GM12865 (cell line): ENCODE measurements around the gene PTPRM.

Source experiments
- DNase-seq: peaks from one replicate; pipeline ENCODE4 v3.0.0; 2010; ENCODE audit warnings: low read depth
- H3K4me3 ChIP-seq: 2 replicates; pipeline ENCODE4 v1.5.1; 2011; ENCODE audit warnings: mild to moderate bottlenecking, low read depth, low read length, control low read depth
- TF ChIP-seq, protein P1 (sequence below): IDR thresholded peaks from 2 replicates; pipeline ENCODE4 v1.5.1; 2011; ENCODE audit warnings: low read length, control low read depth, low read depth, inconsistent platforms; ENCODE audit not compliant: insufficient read depth; ENCODE audit errors: missing control alignments

PTPRM gene

DNA sequence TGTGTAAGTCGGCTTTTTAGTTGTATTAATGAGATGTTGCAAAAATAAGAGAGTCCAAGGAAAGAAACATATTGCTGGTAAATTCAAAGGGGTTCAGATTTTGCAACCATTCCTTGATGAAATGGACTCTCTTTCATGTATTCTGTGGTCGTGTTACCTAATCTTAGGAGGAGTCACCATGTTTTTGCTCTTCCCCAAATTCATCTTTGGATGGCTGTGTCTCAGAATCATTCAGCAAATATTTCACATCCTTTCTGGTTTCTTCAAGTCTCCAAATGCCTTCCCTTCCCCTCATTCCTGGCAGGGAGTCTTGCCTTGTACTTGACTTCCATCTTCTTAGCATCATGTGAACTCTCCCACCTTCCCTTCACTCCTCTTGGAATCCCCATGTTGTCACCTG, 66.1 kb downstream of the PTPRM start:
- no peak overlapping the region for H3K4me3 ChIP-seq
- DNase-seq = no peak
- TF ChIP-seq, protein P1, sequence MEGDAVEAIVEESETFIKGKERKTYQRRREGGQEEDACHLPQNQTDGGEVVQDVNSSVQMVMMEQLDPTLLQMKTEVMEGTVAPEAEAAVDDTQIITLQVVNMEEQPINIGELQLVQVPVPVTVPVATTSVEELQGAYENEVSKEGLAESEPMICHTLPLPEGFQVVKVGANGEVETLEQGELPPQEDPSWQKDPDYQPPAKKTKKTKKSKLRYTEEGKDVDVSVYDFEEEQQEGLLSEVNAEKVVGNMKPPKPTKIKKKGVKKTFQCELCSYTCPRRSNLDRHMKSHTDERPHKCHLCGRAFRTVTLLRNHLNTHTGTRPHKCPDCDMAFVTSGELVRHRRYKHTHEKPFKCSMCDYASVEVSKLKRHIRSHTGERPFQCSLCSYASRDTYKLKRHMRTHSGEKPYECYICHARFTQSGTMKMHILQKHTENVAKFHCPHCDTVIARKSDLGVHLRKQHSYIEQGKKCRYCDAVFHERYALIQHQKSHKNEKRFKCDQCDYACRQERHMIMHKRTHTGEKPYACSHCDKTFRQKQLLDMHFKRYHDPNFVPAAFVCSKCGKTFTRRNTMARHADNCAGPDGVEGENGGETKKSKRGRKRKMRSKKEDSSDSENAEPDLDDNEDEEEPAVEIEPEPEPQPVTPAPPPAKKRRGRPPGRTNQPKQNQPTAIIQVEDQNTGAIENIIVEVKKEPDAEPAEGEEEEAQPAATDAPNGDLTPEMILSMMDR = no peak

DNA sequence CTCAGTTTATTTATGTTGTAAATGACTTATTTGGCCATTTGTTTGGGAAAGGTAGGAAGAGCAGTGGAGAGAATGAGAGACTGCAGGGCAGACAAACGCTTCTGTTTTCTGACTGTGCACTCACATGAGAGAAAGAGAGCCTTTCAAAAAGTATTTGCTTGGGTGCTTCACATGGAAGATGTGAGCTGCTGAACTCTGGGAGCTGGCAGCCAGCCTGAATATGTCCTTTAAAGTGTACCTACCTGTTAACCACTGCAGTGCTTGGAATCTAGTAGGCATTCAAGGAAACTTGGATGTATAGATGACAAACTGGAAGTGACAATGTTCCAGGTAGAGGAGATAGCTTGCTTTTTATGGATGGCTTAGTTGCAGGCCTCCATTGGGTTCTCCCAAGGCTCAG, 68.8 kb downstream of the PTPRM start:
- H3K4me3 ChIP-seq = no peak overlapping the region
- DNase-seq = no peak
- TF ChIP-seq, protein P1 = no peak

DNA sequence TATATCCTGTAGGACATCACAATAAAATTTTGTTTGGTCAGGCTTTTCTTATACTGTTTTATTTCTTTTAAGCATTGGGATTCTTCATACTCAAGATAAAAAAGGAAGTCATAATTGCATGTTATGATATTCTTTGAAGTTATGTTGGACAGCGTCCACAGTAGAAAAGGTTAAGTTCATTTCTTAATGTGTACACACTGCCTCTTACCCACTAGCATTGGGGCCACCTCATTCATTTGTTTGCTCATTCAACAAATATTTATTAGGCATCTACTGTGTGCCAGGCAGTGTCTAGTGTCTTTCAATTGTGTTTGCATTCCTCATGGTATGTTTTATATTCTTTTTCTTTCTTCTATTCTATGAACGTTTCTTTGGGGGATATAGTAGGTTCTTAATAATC, 70.2 kb downstream of the PTPRM start:
- no peak for DNase-seq
- TF ChIP-seq, protein P1 = no peak
- H3K4me3 ChIP-seq = no peak overlapping the region

DNA sequence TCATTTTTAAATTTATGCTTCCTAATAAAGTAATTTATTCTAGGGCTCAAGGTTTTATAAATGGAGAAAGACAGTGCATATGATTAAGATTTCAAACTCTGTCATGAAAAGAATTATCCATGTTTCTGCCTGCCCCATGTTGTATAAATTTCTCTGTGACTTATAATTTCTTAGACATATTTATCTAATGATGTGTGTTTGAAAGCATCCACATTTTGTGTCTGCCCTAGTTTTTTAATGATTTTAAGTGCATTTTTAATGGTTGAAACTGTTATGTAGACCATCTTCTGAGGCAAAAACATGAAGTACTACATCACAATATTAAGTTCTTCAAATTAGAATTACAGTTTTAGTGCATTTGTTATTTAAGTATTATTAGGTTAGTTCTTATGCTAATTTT, 71.2 kb downstream of the PTPRM start:
- TF ChIP-seq, protein P1 = no peak
- H3K4me3 ChIP-seq = no peak overlapping the region
- no peak for DNase-seq

DNA sequence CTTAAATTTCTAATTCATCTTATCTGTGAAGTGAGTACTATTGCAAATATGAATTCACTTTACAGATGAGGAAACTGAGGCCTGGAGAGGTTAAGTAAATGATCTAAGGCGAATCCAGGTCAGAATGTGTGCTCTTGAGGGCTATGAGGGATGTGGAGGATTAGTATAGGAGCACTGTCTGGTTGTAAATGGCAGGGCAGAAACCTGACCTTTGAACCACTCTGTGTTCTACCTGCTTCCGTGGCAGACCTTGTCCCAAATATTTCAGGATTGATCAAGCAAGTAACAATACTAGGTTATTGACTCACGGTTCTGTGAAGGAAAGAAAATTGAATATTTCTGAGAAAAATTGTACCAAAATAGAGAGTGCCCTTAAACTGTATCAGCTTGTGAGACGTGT, 74.7 kb downstream of the PTPRM start:
- DNase-seq = no peak
- H3K4me3 ChIP-seq = no peak overlapping the region
- TF ChIP-seq, protein P1 = no peak

DNA sequence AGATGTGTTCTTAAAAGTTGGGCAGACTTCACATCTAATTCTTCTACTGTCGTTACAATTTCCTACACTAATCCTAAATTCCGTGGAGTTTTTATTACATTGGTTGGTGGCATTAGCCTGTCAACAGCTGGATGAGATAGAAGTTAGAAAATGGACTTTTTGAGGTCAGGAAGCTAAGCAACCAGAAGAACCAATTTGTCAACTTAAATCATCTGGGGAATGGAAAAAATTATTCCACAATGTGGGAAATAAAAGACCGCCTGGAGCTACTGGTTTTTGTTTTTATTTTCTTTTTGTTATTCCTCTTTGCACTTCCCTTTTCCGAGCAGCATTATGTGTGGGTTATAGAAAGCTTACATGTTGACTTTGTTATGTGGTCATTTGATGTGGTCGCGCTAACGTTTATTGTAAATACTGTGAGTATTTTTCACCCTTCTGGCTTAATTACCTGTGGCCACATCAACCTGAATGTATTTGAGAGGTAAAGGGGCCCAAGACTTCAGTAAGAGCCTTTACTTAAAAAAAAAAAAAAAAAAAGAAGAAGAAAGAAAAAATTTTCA, 75.3 kb downstream of the PTPRM start:
- H3K4me3 ChIP-seq = no peak overlapping the region
- DNase-seq = no peak
- TF ChIP-seq, protein P1 = no peak

DNA sequence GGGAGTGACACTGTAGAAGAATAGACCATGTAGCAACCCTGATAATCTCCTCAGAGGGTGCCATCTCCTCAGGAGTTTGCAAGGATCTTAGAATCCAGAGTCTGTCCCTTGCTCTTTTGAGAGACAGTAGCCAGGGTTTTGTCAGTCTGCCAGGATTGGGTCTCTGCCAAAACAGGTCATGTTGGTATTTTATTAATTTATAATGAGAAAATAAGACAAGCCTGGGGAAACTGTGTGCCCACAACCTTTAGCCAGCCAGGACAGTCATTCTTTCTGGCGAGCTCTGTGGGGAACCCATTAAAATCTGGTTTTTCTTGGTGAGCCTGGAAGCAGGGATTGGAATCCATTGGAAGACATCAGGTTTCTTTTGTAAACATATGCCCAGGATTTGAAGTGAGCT, 78.6 kb downstream of the PTPRM start:
- no peak for DNase-seq
- TF ChIP-seq, protein P1 = no peak
- H3K4me3 ChIP-seq = no peak overlapping the region
